ENCODE results near the gene LKAAEAR1.
"Not testable (repeated sequence)": the region's sequence is repeated elsewhere in the genome, so short reads cannot be mapped to it uniquely, and the experiment has no call there.

Gene LKAAEAR1

GRCh38 chr20:64098471-64099013, 14.3 kb upstream of the LKAAEAR1 start:
- no peak for DNase-seq (ENCODE audit: low read depth)

GRCh38 chr20:64096535-64096934, 12.3 kb upstream of the LKAAEAR1 start:
- DNase-seq (ENCODE audit: low read depth): no peak

GRCh38 chr20:64095927-64096326, 11.7 kb upstream of the LKAAEAR1 start:
- no peak for DNase-seq (ENCODE audit: low read depth)

GRCh38 chr20:64095455-64095854, 11.3 kb upstream of the LKAAEAR1 start:
- no peak for DNase-seq (ENCODE audit: low read depth)

- DNase-seq (ENCODE audit: low read depth): no peak
Measured at GRCh38 chr20:64093013-64093503, 8.9 kb upstream of the LKAAEAR1 start.

GRCh38 chr20:64092258-64093012, 8.2 kb upstream of the LKAAEAR1 start:
- DNase-seq (ENCODE audit: low read depth): no peak

- no peak for DNase-seq (ENCODE audit: low read depth)
Measured at GRCh38 chr20:64091770-64092169, 7.6 kb upstream of the LKAAEAR1 start.

- DNase-seq (ENCODE audit: low read depth): no peak
Measured at GRCh38 chr20:64091340-64091739, 7.1 kb upstream of the LKAAEAR1 start.

GRCh38 chr20:64090165-64090564, 6.0 kb upstream of the LKAAEAR1 start:
- DNase-seq (ENCODE audit: low read depth): no peak

GRCh38 chr20:64088586-64088985, 4.4 kb upstream of the LKAAEAR1 start:
- not testable (repeated sequence) for DNase-seq (ENCODE audit: low read depth)

- DNase-seq (ENCODE audit: low read depth): not testable (repeated sequence)
Measured at GRCh38 chr20:64087226-64087825, 3.1 kb upstream of the LKAAEAR1 start.

GRCh38 chr20:64086801-64087200, 2.6 kb upstream of the LKAAEAR1 start:
- no peak for DNase-seq (ENCODE audit: low read depth)

GRCh38 chr20:64084685-64085152, 521 bp upstream of the LKAAEAR1 start:
- DNase-seq (ENCODE audit: low read depth): no peak

GRCh38 chr20:64083378-64083803, 807 bp downstream of the LKAAEAR1 start:
- peak; percentile 28 for DNase-seq (ENCODE audit: low read depth)

GRCh38 chr20:64082820-64083377, 1.3 kb downstream of the LKAAEAR1 start:
- no peak for DNase-seq (ENCODE audit: low read depth)

GRCh38 chr20:64082126-64082731, 2.0 kb downstream of the LKAAEAR1 start:
- DNase-seq (ENCODE audit: low read depth): no peak

GRCh38 chr20:64081624-64081964, 2.6 kb downstream of the LKAAEAR1 start:
- DNase-seq (ENCODE audit: low read depth): no peak

GRCh38 chr20:64080813-64081623, 3.2 kb downstream of the LKAAEAR1 start:
- no peak for DNase-seq (ENCODE audit: low read depth)

- no peak for DNase-seq (ENCODE audit: low read depth)
Measured at GRCh38 chr20:64080013-64080812, 4.0 kb downstream of the LKAAEAR1 start, which contains the start of gene OPRL1. Gene OPRL1 (plus strand): TSS chr20:64080082. CDS start chr20:64092721, 12,639 bp downstream.

GRCh38 chr20:64079273-64080012, 4.8 kb downstream of the LKAAEAR1 start, which contains the start of gene RGS19:
Gene RGS19 (minus strand): TSS chr20:64079518. CDS start chr20:64076886, 2,632 bp downstream.
- peak; percentile 18 for DNase-seq (ENCODE audit: low read depth)

All from fibroblast of the conjunctiva (primary cell).